Epithelial cell of esophagus (primary cell): ENCODE measurements around the gene DGKB.

Experiments
- DNase-seq: peaks from one replicate; pipeline ENCODE4 v3.0.0; 2010; ENCODE audit warnings: low read depth
- H3K4me3 ChIP-seq: 2 replicates; pipeline ENCODE4 v1.5.1; 2011; ENCODE audit warnings: mild to moderate bottlenecking, low read length, control low read depth
- TF ChIP-seq, protein P1 (sequence below): IDR thresholded peaks from 2 replicates; pipeline ENCODE4 v1.5.1; 2011; ENCODE audit warnings: low read depth, mild to moderate bottlenecking, low read length, control low read depth, inconsistent platforms; ENCODE audit not compliant: insufficient read depth; ENCODE audit errors: missing control alignments

DGKB gene

DNA sequence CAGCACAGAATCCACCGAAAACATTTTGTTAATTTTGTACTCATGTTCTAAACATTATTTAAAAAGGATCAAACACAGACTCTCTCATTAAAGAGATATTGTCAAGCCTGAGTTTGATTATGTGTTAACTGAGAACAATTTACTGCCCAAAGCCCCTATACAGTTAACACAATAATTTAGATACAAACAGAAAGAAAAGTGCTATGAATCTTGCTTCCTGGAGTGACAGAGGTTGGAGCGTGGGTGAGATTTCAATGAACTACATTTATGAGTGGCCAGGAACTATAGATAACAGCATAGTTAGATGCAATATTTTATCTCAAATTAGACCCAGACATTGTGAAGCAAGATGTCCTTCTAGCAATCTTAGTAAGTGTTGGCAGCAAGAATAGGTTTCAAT, 464.2 kb downstream of the DGKB start:
- no peak overlapping the region for H3K4me3 ChIP-seq
- TF ChIP-seq, protein P1, sequence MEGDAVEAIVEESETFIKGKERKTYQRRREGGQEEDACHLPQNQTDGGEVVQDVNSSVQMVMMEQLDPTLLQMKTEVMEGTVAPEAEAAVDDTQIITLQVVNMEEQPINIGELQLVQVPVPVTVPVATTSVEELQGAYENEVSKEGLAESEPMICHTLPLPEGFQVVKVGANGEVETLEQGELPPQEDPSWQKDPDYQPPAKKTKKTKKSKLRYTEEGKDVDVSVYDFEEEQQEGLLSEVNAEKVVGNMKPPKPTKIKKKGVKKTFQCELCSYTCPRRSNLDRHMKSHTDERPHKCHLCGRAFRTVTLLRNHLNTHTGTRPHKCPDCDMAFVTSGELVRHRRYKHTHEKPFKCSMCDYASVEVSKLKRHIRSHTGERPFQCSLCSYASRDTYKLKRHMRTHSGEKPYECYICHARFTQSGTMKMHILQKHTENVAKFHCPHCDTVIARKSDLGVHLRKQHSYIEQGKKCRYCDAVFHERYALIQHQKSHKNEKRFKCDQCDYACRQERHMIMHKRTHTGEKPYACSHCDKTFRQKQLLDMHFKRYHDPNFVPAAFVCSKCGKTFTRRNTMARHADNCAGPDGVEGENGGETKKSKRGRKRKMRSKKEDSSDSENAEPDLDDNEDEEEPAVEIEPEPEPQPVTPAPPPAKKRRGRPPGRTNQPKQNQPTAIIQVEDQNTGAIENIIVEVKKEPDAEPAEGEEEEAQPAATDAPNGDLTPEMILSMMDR = no peak
- DNase-seq = no peak

DNA sequence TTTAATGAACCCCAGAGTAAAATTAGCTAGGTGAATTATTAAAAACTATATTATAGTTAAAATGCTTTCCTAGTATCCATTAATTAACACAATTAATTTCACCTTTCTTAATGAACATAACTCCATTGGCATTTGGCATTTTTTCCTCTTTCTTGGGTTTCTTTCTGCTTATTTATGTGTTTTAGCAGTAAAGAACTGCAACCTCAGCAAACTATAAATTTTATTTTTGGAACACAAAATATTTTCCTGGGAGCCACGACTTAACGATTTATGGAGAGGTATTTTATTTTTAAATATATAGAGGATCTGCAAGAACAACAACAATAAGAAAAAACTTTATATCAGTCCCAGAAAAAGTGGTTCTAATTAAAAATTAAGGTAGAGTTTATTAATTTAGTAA, 465.7 kb downstream of the DGKB start:
- H3K4me3 ChIP-seq = no peak overlapping the region
- no peak for DNase-seq
- TF ChIP-seq, protein P1 = no peak

DNA sequence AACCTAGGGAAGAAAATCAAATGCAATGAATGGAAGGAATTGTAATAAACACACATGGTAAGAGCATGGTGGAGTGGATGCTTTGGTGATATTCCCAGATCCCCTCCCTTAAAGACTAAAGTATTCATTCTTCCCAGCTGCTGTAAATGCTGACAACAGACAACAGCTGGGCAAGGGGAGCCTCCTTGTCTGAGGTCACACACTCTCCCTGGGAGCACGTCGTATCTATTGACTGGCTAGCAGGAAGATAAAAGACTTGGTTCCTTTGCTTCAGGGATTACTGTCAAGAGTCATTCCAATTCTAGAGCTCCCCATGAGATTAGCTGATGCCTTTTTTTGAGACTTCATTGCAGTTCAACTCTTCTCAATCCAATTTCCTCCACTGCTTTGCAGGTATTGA, 469.6 kb downstream of the DGKB start:
- TF ChIP-seq, protein P1 = no peak
- no peak overlapping the region for H3K4me3 ChIP-seq
- no peak for DNase-seq

DNA sequence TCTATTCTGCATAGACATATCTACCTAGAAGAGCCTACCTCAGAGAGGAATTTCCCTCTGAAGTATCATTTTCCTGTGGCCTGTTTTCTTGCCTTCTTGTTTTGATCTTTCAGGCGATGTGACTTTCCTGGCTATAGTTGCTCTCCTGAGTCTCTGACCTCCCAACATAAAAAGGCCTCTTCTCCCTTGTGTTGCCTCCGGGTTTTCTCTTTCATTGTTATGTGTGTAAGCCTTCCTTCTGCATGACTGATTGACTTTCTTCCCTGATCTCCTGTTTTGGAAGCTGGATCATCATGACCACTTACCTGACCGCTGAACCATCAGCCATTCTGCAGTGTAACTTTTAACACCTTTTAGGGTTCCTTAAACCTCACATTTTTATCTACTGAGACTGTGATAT, 471.6 kb downstream of the DGKB start:
- no peak overlapping the region for H3K4me3 ChIP-seq
- TF ChIP-seq, protein P1 = no peak
- DNase-seq = no peak

DNA sequence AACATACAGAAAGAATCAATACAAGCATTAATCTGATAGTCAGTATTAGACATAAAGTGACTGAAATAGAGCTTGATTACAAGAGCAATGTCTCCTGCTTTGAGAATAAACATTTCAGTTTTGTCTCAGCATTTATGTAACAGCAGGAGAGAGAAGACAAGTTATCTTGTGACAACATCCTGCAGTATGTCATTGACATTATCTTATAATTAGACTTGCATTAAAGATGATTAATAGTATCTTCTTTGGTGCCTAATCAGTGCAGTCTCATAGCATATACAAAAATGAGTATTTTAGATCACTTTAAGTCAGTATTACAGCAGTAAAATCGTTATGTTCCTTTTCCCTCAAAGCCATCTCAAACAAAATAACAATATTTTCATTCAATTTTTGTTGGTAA, 477.0 kb downstream of the DGKB start:
- H3K4me3 ChIP-seq = no peak overlapping the region
- TF ChIP-seq, protein P1 = no peak
- DNase-seq = no peak

DNA sequence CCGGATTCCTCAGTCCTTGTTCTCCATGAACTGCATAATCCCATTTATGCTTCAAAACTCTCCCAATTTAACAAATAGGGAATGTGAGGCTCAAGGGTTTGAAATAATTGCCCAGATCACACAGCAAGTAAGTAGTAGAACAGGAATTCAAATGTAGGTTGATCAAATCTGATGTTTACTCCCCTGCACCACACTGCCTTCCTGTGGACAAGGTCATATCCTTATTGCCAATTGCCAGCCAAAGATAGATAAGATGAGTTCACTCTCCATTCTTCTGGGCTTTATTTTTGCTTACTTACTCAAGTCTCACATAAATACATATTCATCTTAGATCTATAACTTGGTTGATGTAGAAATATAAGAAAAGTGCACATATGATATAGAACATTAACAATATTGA, 477.9 kb downstream of the DGKB start:
- H3K4me3 ChIP-seq = no peak overlapping the region
- TF ChIP-seq, protein P1 = peak; percentile 24
- DNase-seq = peak; percentile 11

DNA sequence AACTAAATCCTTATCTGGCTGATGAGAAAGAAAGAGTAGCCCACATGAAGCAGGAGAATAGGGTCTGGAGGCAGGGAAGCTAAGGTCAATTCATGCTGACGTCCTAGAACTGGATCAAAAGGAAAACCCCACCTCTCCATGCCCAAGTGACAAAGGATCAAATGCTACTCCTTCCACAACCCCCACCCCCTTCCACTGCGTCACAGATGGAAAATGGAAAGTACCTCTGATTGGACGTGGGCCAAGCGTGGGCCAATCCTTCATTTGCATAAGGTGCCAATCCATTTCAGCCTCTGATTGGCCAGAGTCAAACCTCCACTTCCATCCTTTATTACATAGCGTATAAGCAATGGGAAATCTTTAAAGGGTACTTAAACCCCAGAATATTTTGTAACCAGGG, 481.8 kb downstream of the DGKB start:
- no peak overlapping the region for H3K4me3 ChIP-seq
- TF ChIP-seq, protein P1 = no peak
- DNase-seq = no peak
